Astrocyte (in vitro differentiated cells and primary cell): ENCODE results near the gene NUBPL.

Experiments
- CTCF ChIP-seq: IDR thresholded peaks from 2 replicates; pipeline ENCODE4 v1.5.1; 2011; ENCODE audit warnings: low read depth, mild to moderate bottlenecking, inconsistent platforms, low read length, moderate library complexity; ENCODE audit not compliant: insufficient read depth
- EZH2 ChIP-seq: IDR thresholded peaks from 2 replicates; pipeline ENCODE4 v1.6.1; 2012; ENCODE audit warnings: mild to moderate bottlenecking, low read length, inconsistent platforms; ENCODE audit not compliant: insufficient read depth

GRCh38 chr14:31895646-31896045 is 334.4 kb downstream of the NUBPL start:
- TF ChIP-seq CTCF (no peak), EZH2 (no peak)
